Activated T-helper 2 cell treated with anti-CD3 and anti-CD28 coated beads, Interferon-gamma antibody, Interleukin-2, Interleukin-4, amounts not matched to agents 10 μg/mL and 5 μg/mL and 100 μg/mL, durations not matched to agents 14 hours and 24 hours and 36 hours (primary cell): ENCODE measurements around the gene FAM98C. TPM values are rescaled to one million over a fixed set of nuclear protein-coding genes. Genes with fewer than 3 reads are reported as not detected.
"Not testable (repeated sequence)": the region's sequence is repeated elsewhere in the genome, so short reads cannot be mapped to it uniquely, and the experiment has no call there.

Source experiments
- DNase-seq: peaks from one replicate; pipeline ENCODE4 v3.0.0; 2021; ENCODE audit warnings: low spot score
- H3K27ac Mint-ChIP-seq: one replicate; pipeline ENCODE4 v1.8.0; 2021; ENCODE audit warnings: mixed read lengths
- H3K27me3 Mint-ChIP-seq: one replicate; pipeline ENCODE4 v1.8.0; 2021; ENCODE audit warnings: low read depth, mixed read lengths
- H3K36me3 Mint-ChIP-seq: one replicate; pipeline ENCODE4 v1.8.0; 2021; ENCODE audit warnings: low read depth, mixed read lengths
- H3K4me1 Mint-ChIP-seq: one replicate; pipeline ENCODE4 v1.8.0; 2021; ENCODE audit warnings: low read depth, mixed read lengths
- H3K4me3 Mint-ChIP-seq: one replicate; pipeline ENCODE4 v1.8.0; 2021; ENCODE audit warnings: low read depth, mild to moderate bottlenecking, moderate library complexity, mixed read lengths
- H3K9me3 Mint-ChIP-seq: one replicate; pipeline ENCODE4 v1.8.0; 2021; ENCODE audit warnings: mixed read lengths
- intact Hi-C: fragments of 100-400 bp; cut with micrococcal nuclease; formaldehyde crosslinking; loops from one replicate; pipeline ENCODE4 v1.15.1; 2023
- total RNA-seq: library from RNA; stranded (reverse); gene quantifications from 2 replicates; pipeline ENCODE4 v1.2.3, GENCODE V29; 2022

The FAM98C gene
- 32.7 and 34.5 TPM in 2 replicates for total RNA-seq

- peak within 1 kb of the TSS; percentile 94 for H3K27ac Mint-ChIP-seq
- H3K36me3 Mint-ChIP-seq: peaks cover 20% of the 10 kb centered on the region
- H3K4me3 Mint-ChIP-seq: peak within 1 kb of the TSS; percentile 87
- H3K4me1 Mint-ChIP-seq: peaks cover 8% of the 10 kb centered on the region
- peaks cover 3% of the 10 kb centered on the region for H3K27me3 Mint-ChIP-seq
- peak; percentile 97 for DNase-seq
- intact Hi-C loops: loop anchor here (2.0 to 10.0 kb wide), 3 partner anchors 38 to 234 kb away; no protein-coding TSS in a partner anchor
- no peaks in the 10 kb centered on the region for H3K9me3 Mint-ChIP-seq
These were observed at the start of gene FAM98C for GRCh38 chr19:38402967-38403674. Gene FAM98C, plus strand, starts transcription at chr19:38403093. Its CDS starts 61 bp downstream, at chr19:38403154.

- no peak for DNase-seq
- H3K9me3 Mint-ChIP-seq: no peaks in the 10 kb centered on the region
- intact Hi-C loops: no loop called here
- H3K4me3 Mint-ChIP-seq: no peak overlapping the region
- peaks cover 30% of the 10 kb centered on the region for H3K27me3 Mint-ChIP-seq
- H3K4me1 Mint-ChIP-seq: peaks cover 5% of the 10 kb centered on the region
- H3K36me3 Mint-ChIP-seq: no peaks in the 10 kb centered on the region
- H3K27ac Mint-ChIP-seq: no peak overlapping the region
These were observed 46.9 kb upstream of the FAM98C start for GRCh38 chr19:38355728-38356725.

DNA sequence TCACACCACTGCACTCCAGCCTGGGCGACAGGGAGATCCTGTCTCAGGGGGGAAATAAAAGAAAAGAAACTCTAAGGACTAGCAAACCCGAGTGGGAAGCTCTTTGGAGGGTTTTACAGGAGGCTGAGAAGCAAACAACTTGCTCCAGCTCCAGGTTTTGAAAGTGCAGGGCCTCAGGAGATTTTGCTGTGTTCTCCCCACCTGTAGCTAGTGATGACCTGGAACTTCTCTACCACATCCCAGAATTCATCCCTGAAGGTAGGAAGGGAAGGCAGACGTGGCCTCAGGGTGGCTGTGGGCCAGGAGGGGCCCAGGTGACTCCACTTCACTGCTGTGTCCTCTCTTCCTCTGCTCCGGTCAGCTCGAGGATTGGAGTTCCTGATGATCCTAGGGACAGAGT, 44.8 kb upstream of the FAM98C start:
- Mint-ChIP-seq H3K4me3 (no peak overlapping the region), H3K4me1 (peaks cover 11% of the 10 kb centered on the region), H3K36me3 (no peaks in the 10 kb centered on the region), H3K27me3 (peaks cover 38% of the 10 kb centered on the region), H3K27ac (no peak overlapping the region), H3K9me3 (no peaks in the 10 kb centered on the region)
- intact Hi-C loops: no loop called here
- DNase-seq: no peak

- H3K36me3 Mint-ChIP-seq: no peaks in the 10 kb centered on the region
- H3K27ac Mint-ChIP-seq: peak overlapping the region; percentile 22
- H3K4me3 Mint-ChIP-seq: peak overlapping the region; percentile 88
- no peak for DNase-seq
- peaks cover 38% of the 10 kb centered on the region for H3K27me3 Mint-ChIP-seq
- no peaks in the 10 kb centered on the region for H3K9me3 Mint-ChIP-seq
- H3K4me1 Mint-ChIP-seq: peaks cover 11% of the 10 kb centered on the region
- intact Hi-C loops: no loop called here
These were observed 43.5 kb upstream of the FAM98C start for GRCh38 chr19:38359242-38360021.

GRCh38 chr19:38360351-38360750, 42.5 kb upstream of the FAM98C start:
- H3K9me3 Mint-ChIP-seq: no peaks in the 10 kb centered on the region
- H3K27ac Mint-ChIP-seq: no peak overlapping the region
- DNase-seq: no peak
- peak overlapping the region; percentile 88 for H3K4me3 Mint-ChIP-seq
- peaks cover 11% of the 10 kb centered on the region for H3K4me1 Mint-ChIP-seq
- peaks cover 38% of the 10 kb centered on the region for H3K27me3 Mint-ChIP-seq
- no peaks in the 10 kb centered on the region for H3K36me3 Mint-ChIP-seq
- intact Hi-C loops: no loop called here

GRCh38 chr19:38360839-38361631, 41.9 kb upstream of the FAM98C start:
- Mint-ChIP-seq H3K27ac (no peak overlapping the region), H3K9me3 (no peaks in the 10 kb centered on the region), H3K27me3 (peaks cover 35% of the 10 kb centered on the region), H3K4me3 (peak overlapping the region; percentile 88), H3K36me3 (no peaks in the 10 kb centered on the region), H3K4me1 (peaks cover 11% of the 10 kb centered on the region)
- no peak for DNase-seq
- intact Hi-C loops: no loop called here

- peak; percentile 77 for DNase-seq
- Mint-ChIP-seq H3K27me3 (peaks cover 33% of the 10 kb centered on the region), H3K4me1 (peaks cover 11% of the 10 kb centered on the region), H3K4me3 (peak overlapping the region; percentile 88), H3K27ac (peak overlapping the region; percentile 81), H3K36me3 (no peaks in the 10 kb centered on the region), H3K9me3 (no peaks in the 10 kb centered on the region)
- intact Hi-C loops: loop anchor here (1.0 kb wide), 2 partner anchors 13 to 26 kb away; partner anchors contain the start of genes CATSPERG and PSMD8
These were observed 41.2 kb upstream of the FAM98C start for GRCh38 chr19:38361633-38362075.

- Mint-ChIP-seq H3K36me3 (no peaks in the 10 kb centered on the region), H3K27ac (peak overlapping the region; percentile 81), H3K4me3 (peak overlapping the region; percentile 88), H3K4me1 (peaks cover 11% of the 10 kb centered on the region), H3K27me3 (peaks cover 31% of the 10 kb centered on the region), H3K9me3 (no peaks in the 10 kb centered on the region)
- intact Hi-C loops: loop anchor here (1.0 kb wide), 2 partner anchors 12 to 27 kb away; partner anchors contain the start of genes CATSPERG and PSMD8
- DNase-seq: peak; percentile 84
These were observed 40.6 kb upstream of the FAM98C start for GRCh38 chr19:38362076-38362945.

DNA sequence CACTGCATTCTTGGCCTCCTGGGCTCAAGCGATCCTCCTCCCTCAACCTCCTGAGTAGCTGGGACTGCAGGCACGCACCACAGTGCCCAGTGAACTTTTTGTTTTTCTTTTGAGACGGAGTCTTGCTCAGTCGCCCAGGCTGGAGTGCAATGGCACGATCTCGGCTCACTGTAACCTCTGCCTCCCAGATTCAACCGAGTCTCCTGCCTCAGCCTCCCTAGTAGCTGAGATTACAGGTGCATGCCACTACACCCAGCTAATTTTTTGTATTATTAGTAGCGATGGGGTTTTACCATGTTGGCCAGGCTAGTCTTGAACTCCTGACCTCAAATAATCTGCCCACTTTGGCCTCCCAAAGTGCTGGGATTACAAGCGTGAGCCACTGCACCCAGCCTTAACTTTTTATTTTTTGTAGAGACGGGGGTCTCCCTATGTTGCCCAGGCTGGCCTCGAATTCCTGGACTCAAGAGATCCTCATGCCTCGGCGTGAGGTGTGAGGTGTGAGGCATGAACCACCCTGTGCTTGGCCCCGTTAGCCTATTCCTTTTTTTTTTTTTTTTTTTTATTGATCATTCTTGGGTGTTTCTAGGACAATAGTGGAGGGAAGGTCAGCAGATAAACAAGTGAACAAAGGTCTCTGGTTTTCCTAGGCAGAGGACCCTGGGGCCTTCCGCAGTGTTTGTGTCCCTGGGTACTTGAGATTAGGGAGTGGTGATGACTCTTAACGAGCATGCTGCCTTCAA, 39.8 kb upstream of the FAM98C start:
- not testable (repeated sequence) for DNase-seq, H3K9me3 Mint-ChIP-seq, H3K36me3 Mint-ChIP-seq, H3K27ac Mint-ChIP-seq
- H3K27me3 Mint-ChIP-seq: peaks cover 30% of the 10 kb centered on the region
- peaks cover 11% of the 10 kb centered on the region for H3K4me1 Mint-ChIP-seq
- H3K4me3 Mint-ChIP-seq: peak overlapping the region; percentile 88
- intact Hi-C loops: loop anchor here (1.0 kb wide), 2 partner anchors 11 to 28 kb away; partner anchors contain the start of genes CATSPERG and PSMD8

GRCh38 chr19:38367041-38367440, 35.9 kb upstream of the FAM98C start:
- Mint-ChIP-seq H3K4me1 (peaks cover 2% of the 10 kb centered on the region), H3K36me3 (no peaks in the 10 kb centered on the region), H3K27me3 (no peaks in the 10 kb centered on the region), H3K9me3 (no peaks in the 10 kb centered on the region), H3K27ac (no peak overlapping the region), H3K4me3 (no peak overlapping the region)
- intact Hi-C loops: no loop called here
- DNase-seq: no peak
